Neural cell (in vitro differentiated cells): ENCODE results near the gene PUM1.
"Not testable (repeated sequence)": the region's sequence is repeated elsewhere in the genome, so short reads cannot be mapped to it uniquely, and the experiment has no call there.

Experiments used
- CTCF ChIP-seq: fragments of 450-650 bp; IDR thresholded peaks from 2 replicates; pipeline ENCODE4 v1.5.1; 2014; ENCODE audit warnings: antibody characterized with exemption, mild to moderate bottlenecking, moderate library complexity; ENCODE audit not compliant: poor library complexity, severe bottlenecking
- EP300 ChIP-seq: fragments of 450-650 bp; conservative IDR thresholded peaks from 2 replicates; pipeline ENCODE4 v1.6.1; 2014; ENCODE audit warnings: antibody characterized with exemption, mild to moderate bottlenecking, moderate library complexity; ENCODE audit not compliant: poor library complexity, severe bottlenecking
- EZH2 ChIP-seq: fragments of 200-600, 300-800 bp; shearing (Covaris generic), sonication (generic); IDR thresholded peaks from 2 replicates; pipeline ENCODE4 v1.6.1; 2014; ENCODE audit warnings: antibody characterized with exemption, low read length, borderline replicate concordance, mild to moderate bottlenecking; ENCODE audit not compliant: insufficient read depth, poor library complexity, severe bottlenecking
- MXI1 ChIP-seq: fragments of 450-650 bp; conservative IDR thresholded peaks from 2 replicates; pipeline ENCODE4 v1.6.1; 2014; ENCODE audit warnings: antibody characterized with exemption, mild to moderate bottlenecking; ENCODE audit not compliant: poor library complexity, severe bottlenecking
- POLR2AphosphoS5 ChIP-seq: IDR thresholded peaks from 2 replicates; pipeline ENCODE4 v1.6.1; 2012
- RAD21 ChIP-seq: fragments of 450-650 bp; conservative IDR thresholded peaks from 2 replicates; pipeline ENCODE4 v1.6.1; 2014; ENCODE audit warnings: antibody characterized with exemption, mild to moderate bottlenecking, moderate library complexity
- TAF1 ChIP-seq: IDR thresholded peaks from 2 replicates; pipeline ENCODE4 v1.6.1; 2012; ENCODE audit warnings: low read depth
- TF ChIP-seq, protein P1 (sequence below): IDR thresholded peaks from 2 replicates; pipeline ENCODE4 v1.6.1; 2012; ENCODE audit warnings: borderline replicate concordance

DNA sequence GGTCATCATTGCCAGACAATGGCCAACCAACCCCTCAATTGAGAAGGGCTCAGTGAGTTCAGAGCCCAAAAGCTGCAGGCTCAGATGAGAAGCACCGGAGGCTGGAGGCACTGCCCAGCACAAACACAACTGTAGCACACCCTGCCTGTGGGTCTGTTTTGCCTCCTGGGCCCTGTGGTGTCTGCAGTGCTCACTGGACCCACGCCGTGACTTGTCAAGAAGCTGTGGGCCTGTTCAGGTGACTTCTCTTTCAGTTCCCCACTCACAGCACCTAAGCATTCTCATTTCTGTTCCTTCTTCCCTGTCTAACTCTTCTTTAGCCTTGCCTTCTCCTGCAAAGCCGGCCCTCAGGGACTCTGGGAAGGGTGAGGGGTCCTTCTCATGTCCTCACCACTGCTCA is 129.8 kb downstream of the PUM1 start:
- TF ChIP-seq, protein P1, sequence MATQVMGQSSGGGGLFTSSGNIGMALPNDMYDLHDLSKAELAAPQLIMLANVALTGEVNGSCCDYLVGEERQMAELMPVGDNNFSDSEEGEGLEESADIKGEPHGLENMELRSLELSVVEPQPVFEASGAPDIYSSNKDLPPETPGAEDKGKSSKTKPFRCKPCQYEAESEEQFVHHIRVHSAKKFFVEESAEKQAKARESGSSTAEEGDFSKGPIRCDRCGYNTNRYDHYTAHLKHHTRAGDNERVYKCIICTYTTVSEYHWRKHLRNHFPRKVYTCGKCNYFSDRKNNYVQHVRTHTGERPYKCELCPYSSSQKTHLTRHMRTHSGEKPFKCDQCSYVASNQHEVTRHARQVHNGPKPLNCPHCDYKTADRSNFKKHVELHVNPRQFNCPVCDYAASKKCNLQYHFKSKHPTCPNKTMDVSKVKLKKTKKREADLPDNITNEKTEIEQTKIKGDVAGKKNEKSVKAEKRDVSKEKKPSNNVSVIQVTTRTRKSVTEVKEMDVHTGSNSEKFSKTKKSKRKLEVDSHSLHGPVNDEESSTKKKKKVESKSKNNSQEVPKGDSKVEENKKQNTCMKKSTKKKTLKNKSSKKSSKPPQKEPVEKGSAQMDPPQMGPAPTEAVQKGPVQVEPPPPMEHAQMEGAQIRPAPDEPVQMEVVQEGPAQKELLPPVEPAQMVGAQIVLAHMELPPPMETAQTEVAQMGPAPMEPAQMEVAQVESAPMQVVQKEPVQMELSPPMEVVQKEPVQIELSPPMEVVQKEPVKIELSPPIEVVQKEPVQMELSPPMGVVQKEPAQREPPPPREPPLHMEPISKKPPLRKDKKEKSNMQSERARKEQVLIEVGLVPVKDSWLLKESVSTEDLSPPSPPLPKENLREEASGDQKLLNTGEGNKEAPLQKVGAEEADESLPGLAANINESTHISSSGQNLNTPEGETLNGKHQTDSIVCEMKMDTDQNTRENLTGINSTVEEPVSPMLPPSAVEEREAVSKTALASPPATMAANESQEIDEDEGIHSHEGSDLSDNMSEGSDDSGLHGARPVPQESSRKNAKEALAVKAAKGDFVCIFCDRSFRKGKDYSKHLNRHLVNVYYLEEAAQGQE: not testable (repeated sequence)
- TF ChIP-seq EZH2, CTCF, EP300, RAD21, TAF1, MXI1, POLR2AphosphoS5: not testable (repeated sequence)
